HT1080 (cell line): ENCODE measurements around the gene MYCBP2. TPM values are rescaled to one million over a fixed set of nuclear protein-coding genes. Genes with fewer than 3 reads are reported as not detected.
"Not testable (repeated sequence)": the region's sequence is repeated elsewhere in the genome, so short reads cannot be mapped to it uniquely, and the experiment has no call there.

Experiments used
- DNase-seq: peaks from one replicate; pipeline ENCODE4 v3.0.0-alpha.2; 2015; ENCODE audit warnings: low read depth
- total RNA-seq: library from RNA; depleted of rRNA; stranded (reverse); fragments of >200 nt; shearing (Covaris generic); gene quantifications from 2 replicates; pipeline ENCODE4 v1.2.3, GENCODE V29; 2014

The MYCBP2 gene
- total RNA-seq, 1 experiment from 2014 or later: 41.3 TPM

- no peak for DNase-seq
These were observed 290.6 kb downstream of the MYCBP2 start for GRCh38 chr13:77036279-77036678.

- DNase-seq: peak; percentile 80
These were observed 292.0 kb downstream of the MYCBP2 start for GRCh38 chr13:77034881-77035280.

- DNase-seq: peak; percentile 55
These were observed 293.1 kb downstream of the MYCBP2 start for GRCh38 chr13:77033717-77034302.

GRCh38 chr13:77031656-77032243 is 295.1 kb downstream of the MYCBP2 start:
- DNase-seq: no peak

- DNase-seq: no peak
These were observed 297.5 kb downstream of the MYCBP2 start for GRCh38 chr13:77029436-77029835.

GRCh38 chr13:77028202-77028601 is 298.7 kb downstream of the MYCBP2 start:
- peak; percentile 30 for DNase-seq

- peak; percentile 92 for DNase-seq
These were observed 299.9 kb downstream of the MYCBP2 start, which contains the start of gene FBXL3 for GRCh38 chr13:77026861-77027621. Gene FBXL3, minus strand, starts transcription at chr13:77027159. Its CDS starts 5,299 bp downstream, at chr13:77021860.

GRCh38 chr13:77026255-77026860 is 300.5 kb downstream of the MYCBP2 start:
- DNase-seq: peak; percentile 65

GRCh38 chr13:77022341-77022740 is 304.6 kb downstream of the MYCBP2 start:
- DNase-seq: peak; percentile 17

- DNase-seq: no peak
These were observed 307.1 kb downstream of the MYCBP2 start for GRCh38 chr13:77019756-77020155.

GRCh38 chr13:77016888-77017623 is 309.8 kb downstream of the MYCBP2 start:
- no peak for DNase-seq

- DNase-seq: no peak
These were observed 310.6 kb downstream of the MYCBP2 start for GRCh38 chr13:77016251-77016812.

GRCh38 chr13:77014906-77015685 is 311.8 kb downstream of the MYCBP2 start:
- no peak for DNase-seq

GRCh38 chr13:77013853-77014542 is 312.9 kb downstream of the MYCBP2 start:
- DNase-seq: no peak

GRCh38 chr13:77009719-77010118 is 317.2 kb downstream of the MYCBP2 start:
- not testable (repeated sequence) for DNase-seq

- DNase-seq: no peak
These were observed 317.9 kb downstream of the MYCBP2 start for GRCh38 chr13:77009011-77009410.

- not testable (repeated sequence) for DNase-seq
These were observed 318.6 kb downstream of the MYCBP2 start for GRCh38 chr13:77008337-77008736.

- peak; percentile 15 for DNase-seq
These were observed 324.2 kb downstream of the MYCBP2 start for GRCh38 chr13:77002590-77003190.

- no peak for DNase-seq
These were observed 324.8 kb downstream of the MYCBP2 start for GRCh38 chr13:77001963-77002587.
